WTC11 (cell line): Measurements from ENCODE around the gene TMEM86A.
"Not testable (repeated sequence)": the region's sequence is repeated elsewhere in the genome, so short reads cannot be mapped to it uniquely, and the experiment has no call there.

Source experiments
- ATF1 ChIP-seq: sonication (generic); formaldehyde crosslinking; IDR thresholded peaks from 2 replicates; pipeline ENCODE4 v1.8.1; 2023; ENCODE audit warnings: mild to moderate bottlenecking, moderate library complexity, missing genetic modification reagents
- IRF2 ChIP-seq: sonication (generic); formaldehyde crosslinking; IDR thresholded peaks from 2 replicates; pipeline ENCODE4 v1.8.0; 2022; ENCODE audit warnings: low read depth, missing genetic modification reagents, borderline replicate concordance
- OVOL2 ChIP-seq: fragments of 250-450 bp; sonication (Bioruptor Pico); IDR thresholded peaks from 2 replicates; pipeline ENCODE4 v1.9.0; 2021; ENCODE audit warnings: mild to moderate bottlenecking, borderline replicate concordance
- SMAD3 ChIP-seq: sonication (generic); formaldehyde crosslinking; IDR thresholded peaks from 2 replicates; pipeline ENCODE4 v1.8.0; 2022; ENCODE audit warnings: missing genetic modification reagents, mild to moderate bottlenecking, borderline replicate concordance
- ZBTB21 ChIP-seq: sonication (generic); formaldehyde crosslinking; IDR thresholded peaks from 2 replicates; pipeline ENCODE4 v1.8.1; 2023; ENCODE audit warnings: mild to moderate bottlenecking, missing genetic modification reagents, borderline replicate concordance
- TF ChIP-seq, protein P1 (sequence below): fragments of 200-600 bp; IDR thresholded peaks from 2 replicates; pipeline ENCODE4 v1.8.0; 2022; ENCODE audit warnings: antibody characterized with exemption
- TF ChIP-seq, protein P2 (sequence below): sonication (generic); formaldehyde crosslinking; IDR thresholded peaks from 2 replicates; pipeline ENCODE4 v1.8.0; 2022; ENCODE audit warnings: mild to moderate bottlenecking, missing genetic modification reagents
- TF ChIP-seq, protein P3 (sequence below): sonication (generic); formaldehyde crosslinking; IDR thresholded peaks from 2 replicates; pipeline ENCODE4 v1.8.1; 2023; ENCODE audit warnings: mild to moderate bottlenecking, moderate library complexity, missing genetic modification reagents
- TF ChIP-seq, protein P4 (sequence below): sonication (generic); formaldehyde crosslinking; IDR thresholded peaks from 2 replicates; pipeline ENCODE4 v1.8.1; 2023; ENCODE audit warnings: mild to moderate bottlenecking, missing genetic modification reagents, borderline replicate concordance

DNA sequence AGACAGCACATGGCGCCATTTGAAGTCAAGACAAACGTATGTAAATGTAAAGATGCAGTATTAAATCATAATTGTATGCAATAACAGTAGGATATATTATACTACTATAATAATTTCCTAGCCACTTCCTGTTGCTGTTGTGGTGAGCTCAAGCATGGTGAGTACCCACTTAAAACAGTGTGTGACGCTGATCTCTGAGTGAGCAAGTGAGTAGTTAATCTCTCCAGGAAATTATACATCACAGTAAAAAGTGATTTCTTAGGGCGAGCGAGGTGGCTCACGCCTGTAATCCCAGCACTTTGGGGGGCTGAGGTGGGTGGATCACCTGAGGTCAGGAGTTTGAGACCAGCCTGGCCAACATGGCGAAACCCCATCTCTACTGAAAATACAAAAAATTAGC is 26.4 kb upstream of the TMEM86A start:
- TF ChIP-seq, protein P1, sequence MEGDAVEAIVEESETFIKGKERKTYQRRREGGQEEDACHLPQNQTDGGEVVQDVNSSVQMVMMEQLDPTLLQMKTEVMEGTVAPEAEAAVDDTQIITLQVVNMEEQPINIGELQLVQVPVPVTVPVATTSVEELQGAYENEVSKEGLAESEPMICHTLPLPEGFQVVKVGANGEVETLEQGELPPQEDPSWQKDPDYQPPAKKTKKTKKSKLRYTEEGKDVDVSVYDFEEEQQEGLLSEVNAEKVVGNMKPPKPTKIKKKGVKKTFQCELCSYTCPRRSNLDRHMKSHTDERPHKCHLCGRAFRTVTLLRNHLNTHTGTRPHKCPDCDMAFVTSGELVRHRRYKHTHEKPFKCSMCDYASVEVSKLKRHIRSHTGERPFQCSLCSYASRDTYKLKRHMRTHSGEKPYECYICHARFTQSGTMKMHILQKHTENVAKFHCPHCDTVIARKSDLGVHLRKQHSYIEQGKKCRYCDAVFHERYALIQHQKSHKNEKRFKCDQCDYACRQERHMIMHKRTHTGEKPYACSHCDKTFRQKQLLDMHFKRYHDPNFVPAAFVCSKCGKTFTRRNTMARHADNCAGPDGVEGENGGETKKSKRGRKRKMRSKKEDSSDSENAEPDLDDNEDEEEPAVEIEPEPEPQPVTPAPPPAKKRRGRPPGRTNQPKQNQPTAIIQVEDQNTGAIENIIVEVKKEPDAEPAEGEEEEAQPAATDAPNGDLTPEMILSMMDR: not testable (repeated sequence)
- TF ChIP-seq, protein P2, sequence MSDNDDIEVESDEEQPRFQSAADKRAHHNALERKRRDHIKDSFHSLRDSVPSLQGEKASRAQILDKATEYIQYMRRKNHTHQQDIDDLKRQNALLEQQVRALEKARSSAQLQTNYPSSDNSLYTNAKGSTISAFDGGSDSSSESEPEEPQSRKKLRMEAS (CRISPR knock-in tag): not testable (repeated sequence)
- TF ChIP-seq, protein P3, sequence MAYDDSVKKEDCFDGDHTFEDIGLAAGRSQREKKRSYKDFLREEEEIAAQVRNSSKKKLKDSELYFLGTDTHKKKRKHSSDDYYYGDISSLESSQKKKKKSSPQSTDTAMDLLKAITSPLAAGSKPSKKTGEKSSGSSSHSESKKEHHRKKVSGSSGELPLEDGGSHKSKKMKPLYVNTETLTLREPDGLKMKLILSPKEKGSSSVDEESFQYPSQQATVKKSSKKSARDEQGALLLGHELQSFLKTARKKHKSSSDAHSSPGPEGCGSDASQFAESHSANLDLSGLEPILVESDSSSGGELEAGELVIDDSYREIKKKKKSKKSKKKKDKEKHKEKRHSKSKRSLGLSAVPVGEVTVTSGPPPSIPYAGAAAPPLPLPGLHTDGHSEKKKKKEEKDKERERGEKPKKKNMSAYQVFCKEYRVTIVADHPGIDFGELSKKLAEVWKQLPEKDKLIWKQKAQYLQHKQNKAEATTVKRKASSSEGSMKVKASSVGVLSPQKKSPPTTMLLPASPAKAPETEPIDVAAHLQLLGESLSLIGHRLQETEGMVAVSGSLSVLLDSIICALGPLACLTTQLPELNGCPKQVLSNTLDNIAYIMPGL (CRISPR knock-in tag): not testable (repeated sequence)
- not testable (repeated sequence) for TF ChIP-seq ATF1 (CRISPR knock-in tag); IRF2; SMAD3; OVOL2; ZBTB21 (CRISPR knock-in tag)
- TF ChIP-seq, protein P4, sequence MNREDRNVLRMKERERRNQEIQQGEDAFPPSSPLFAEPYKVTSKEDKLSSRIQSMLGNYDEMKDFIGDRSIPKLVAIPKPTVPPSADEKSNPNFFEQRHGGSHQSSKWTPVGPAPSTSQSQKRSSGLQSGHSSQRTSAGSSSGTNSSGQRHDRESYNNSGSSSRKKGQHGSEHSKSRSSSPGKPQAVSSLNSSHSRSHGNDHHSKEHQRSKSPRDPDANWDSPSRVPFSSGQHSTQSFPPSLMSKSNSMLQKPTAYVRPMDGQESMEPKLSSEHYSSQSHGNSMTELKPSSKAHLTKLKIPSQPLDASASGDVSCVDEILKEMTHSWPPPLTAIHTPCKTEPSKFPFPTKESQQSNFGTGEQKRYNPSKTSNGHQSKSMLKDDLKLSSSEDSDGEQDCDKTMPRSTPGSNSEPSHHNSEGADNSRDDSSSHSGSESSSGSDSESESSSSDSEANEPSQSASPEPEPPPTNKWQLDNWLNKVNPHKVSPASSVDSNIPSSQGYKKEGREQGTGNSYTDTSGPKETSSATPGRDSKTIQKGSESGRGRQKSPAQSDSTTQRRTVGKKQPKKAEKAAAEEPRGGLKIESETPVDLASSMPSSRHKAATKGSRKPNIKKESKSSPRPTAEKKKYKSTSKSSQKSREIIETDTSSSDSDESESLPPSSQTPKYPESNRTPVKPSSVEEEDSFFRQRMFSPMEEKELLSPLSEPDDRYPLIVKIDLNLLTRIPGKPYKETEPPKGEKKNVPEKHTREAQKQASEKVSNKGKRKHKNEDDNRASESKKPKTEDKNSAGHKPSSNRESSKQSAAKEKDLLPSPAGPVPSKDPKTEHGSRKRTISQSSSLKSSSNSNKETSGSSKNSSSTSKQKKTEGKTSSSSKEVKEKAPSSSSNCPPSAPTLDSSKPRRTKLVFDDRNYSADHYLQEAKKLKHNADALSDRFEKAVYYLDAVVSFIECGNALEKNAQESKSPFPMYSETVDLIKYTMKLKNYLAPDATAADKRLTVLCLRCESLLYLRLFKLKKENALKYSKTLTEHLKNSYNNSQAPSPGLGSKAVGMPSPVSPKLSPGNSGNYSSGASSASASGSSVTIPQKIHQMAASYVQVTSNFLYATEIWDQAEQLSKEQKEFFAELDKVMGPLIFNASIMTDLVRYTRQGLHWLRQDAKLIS: not testable (repeated sequence)
